HL-60/S4 (cell line): ENCODE measurements around the gene ILRUN.
"Not testable (repeated sequence)": the region's sequence is repeated elsewhere in the genome, so short reads cannot be mapped to it uniquely, and the experiment has no call there.

ENCODE experiments used
- in situ Hi-C: fragments of 300-500 bp; cut with MboI; formaldehyde crosslinking; loops from 2 replicates; pipeline ENCODE4 v1.14.3; 2022; ENCODE audit warnings: low sequenced_read_pairs

ILRUN gene

GRCh38 chr6:34697904-34698559 is 1.5 kb upstream of the ILRUN start:
- in situ Hi-C loops: no loop called here

- in situ Hi-C loops: no loop called here
Measured at GRCh38 chr6:34697544-34697836, 923 bp upstream of the ILRUN start.

- in situ Hi-C loops: no loop called here
Measured at GRCh38 chr6:34696189-34696738, 303 bp downstream of the ILRUN start.

GRCh38 chr6:34695729-34696188 is 808 bp downstream of the ILRUN start:
- in situ Hi-C loops: no loop called here

GRCh38 chr6:34692280-34692679 is 4.3 kb downstream of the ILRUN start:
- in situ Hi-C loops: no loop called here

GRCh38 chr6:34689742-34690141 is 6.8 kb downstream of the ILRUN start:
- in situ Hi-C loops: no loop called here

GRCh38 chr6:34688956-34689355 is 7.6 kb downstream of the ILRUN start:
- in situ Hi-C loops: no loop called here

- in situ Hi-C loops: no loop called here
Measured at GRCh38 chr6:34684919-34685318, 11.6 kb downstream of the ILRUN start.

GRCh38 chr6:34684364-34684763 is 12.2 kb downstream of the ILRUN start:
- in situ Hi-C loops: no loop called here

GRCh38 chr6:34680802-34681515 is 15.6 kb downstream of the ILRUN start:
- in situ Hi-C loops: no loop called here

- in situ Hi-C loops: not testable (repeated sequence)
Measured at GRCh38 chr6:34680313-34680712, 16.3 kb downstream of the ILRUN start.

GRCh38 chr6:34679552-34680253 is 16.9 kb downstream of the ILRUN start:
- in situ Hi-C loops: no loop called here

GRCh38 chr6:34676140-34676539 is 20.4 kb downstream of the ILRUN start:
- in situ Hi-C loops: no loop called here

- in situ Hi-C loops: not testable (repeated sequence)
Measured at GRCh38 chr6:34674930-34675329, 21.6 kb downstream of the ILRUN start.

GRCh38 chr6:34674268-34674639 is 22.3 kb downstream of the ILRUN start:
- in situ Hi-C loops: no loop called here

GRCh38 chr6:34673064-34673463 is 23.5 kb downstream of the ILRUN start:
- in situ Hi-C loops: no loop called here

- in situ Hi-C loops: no loop called here
Measured at GRCh38 chr6:34672657-34673043, 23.9 kb downstream of the ILRUN start.

- in situ Hi-C loops: no loop called here
Measured at GRCh38 chr6:34671801-34672656, 24.5 kb downstream of the ILRUN start.

GRCh38 chr6:34671367-34671766 is 25.2 kb downstream of the ILRUN start:
- in situ Hi-C loops: no loop called here

- in situ Hi-C loops: not testable (repeated sequence)
Measured at GRCh38 chr6:34668799-34669198, 27.8 kb downstream of the ILRUN start.
